CD4-positive, alpha-beta T cell treated with Interleukin-2 at 100 ng/mL for 4 hours (primary cell): ENCODE data around the gene USP10.

ENCODE experiments used
- DNase-seq: peaks from one replicate; pipeline ENCODE4 v3.0.0-alpha.2; 2020; ENCODE audit warnings: low spot score

Gene USP10

GRCh38 chr16:84751241-84751640 is 51.4 kb downstream of the USP10 start:
- DNase-seq = no peak

GRCh38 chr16:84751947-84752346 is 52.1 kb downstream of the USP10 start:
- peak; percentile 49 for DNase-seq

GRCh38 chr16:84752600-84752999 is 52.8 kb downstream of the USP10 start:
- no peak for DNase-seq

GRCh38 chr16:84753412-84754326 is 53.9 kb downstream of the USP10 start:
- no peak for DNase-seq

GRCh38 chr16:84754353-84754856 is 54.6 kb downstream of the USP10 start:
- peak; percentile 92 for DNase-seq

GRCh38 chr16:84754956-84755672 is 55.3 kb downstream of the USP10 start:
- no peak for DNase-seq

- DNase-seq = no peak
Measured at GRCh38 chr16:84756830-84757229, 57.0 kb downstream of the USP10 start.

GRCh38 chr16:84758627-84759026 is 58.8 kb downstream of the USP10 start:
- DNase-seq = no peak

- DNase-seq = peak; percentile 70
Measured at GRCh38 chr16:84759061-84759460, 59.3 kb downstream of the USP10 start.

GRCh38 chr16:84759906-84760305 is 60.1 kb downstream of the USP10 start:
- no peak for DNase-seq

GRCh38 chr16:84761448-84762368 is 61.9 kb downstream of the USP10 start:
- no peak for DNase-seq

- no peak for DNase-seq
Measured at GRCh38 chr16:84763164-84763563, 63.4 kb downstream of the USP10 start.

GRCh38 chr16:84763629-84764028 is 63.8 kb downstream of the USP10 start:
- no peak for DNase-seq

- no peak for DNase-seq
Measured at GRCh38 chr16:84764970-84765369, 65.2 kb downstream of the USP10 start.

- peak; percentile 49 for DNase-seq
Measured at GRCh38 chr16:84765616-84766580, 66.1 kb downstream of the USP10 start.

GRCh38 chr16:84766978-84767773 is 67.4 kb downstream of the USP10 start:
- DNase-seq = peak; percentile 53

GRCh38 chr16:84768061-84768807 is 68.4 kb downstream of the USP10 start:
- peak; percentile 36 for DNase-seq

GRCh38 chr16:84768808-84769197 is 69.0 kb downstream of the USP10 start:
- DNase-seq = no peak

- no peak for DNase-seq
Measured at GRCh38 chr16:84769416-84769815, 69.6 kb downstream of the USP10 start.
